SU-DHL-6 (cell line): ENCODE results near the gene HPS4.

Experiments
- H2AFZ ChIP-seq: fragments of 200-600 bp; sonication (generic); 2 replicates; pipeline ENCODE4 v1.6.1; 2014; ENCODE audit warnings: low read depth, mild to moderate bottlenecking, moderate library complexity, mixed read lengths, antibody characterized with exemption, low read length; ENCODE audit not compliant: severe bottlenecking
- H3F3A ChIP-seq: fragments of 200-600 bp; shearing (Covaris generic); 2 replicates; pipeline ENCODE4 v1.6.0; 2016; ENCODE audit warnings: antibody characterized with exemption, mild to moderate bottlenecking; ENCODE audit not compliant: insufficient read depth
- H3K27ac ChIP-seq: fragments of 200-600 bp; sonication (generic); 2 replicates; pipeline ENCODE4 v1.5.1; 2016; ENCODE audit warnings: low read depth, mild to moderate bottlenecking, low read length, moderate library complexity, mixed read lengths
- H3K27me3 ChIP-seq: fragments of 200-600 bp; sonication (generic), shearing (Covaris generic); 2 replicates; pipeline ENCODE4 v1.6.0; 2014; ENCODE audit warnings: mild to moderate bottlenecking, low read length
- H3K36me3 ChIP-seq: fragments of 200-600 bp; sonication (generic); 2 replicates; pipeline ENCODE4 v1.6.1; 2014; ENCODE audit warnings: mild to moderate bottlenecking, low read length, mixed read lengths
- H3K4me2 ChIP-seq: fragments of 300-600, 200-600 bp; shearing (Covaris generic), sonication (generic); 2 replicates; pipeline ENCODE4 v1.6.0; 2014; ENCODE audit warnings: low read length, low read depth, mild to moderate bottlenecking; ENCODE audit not compliant: poor library complexity, severe bottlenecking
- H3K4me3 ChIP-seq: fragments of 200-600 bp; sonication (generic); 2 replicates; pipeline ENCODE4 v1.5.1; 2014; ENCODE audit warnings: antibody characterized with exemption, low read length, mild to moderate bottlenecking, mixed read lengths; ENCODE audit not compliant: insufficient read depth, poor library complexity, severe bottlenecking
- H3K79me2 ChIP-seq: fragments of 200-600 bp; sonication (generic); 2 replicates; pipeline ENCODE4 v1.6.1; 2014; ENCODE audit warnings: mild to moderate bottlenecking, low read length, moderate library complexity; ENCODE audit not compliant: insufficient read depth
- H3K9ac ChIP-seq: fragments of 200-600 bp; sonication (generic); 2 replicates; pipeline ENCODE4 v1.7.0; 2014; ENCODE audit warnings: mild to moderate bottlenecking, low read length
- H3K9me2 ChIP-seq: fragments of 200-600 bp; sonication (generic); replicated peaks from 2 replicates; pipeline ENCODE4 v1.6.1; 2014; ENCODE audit warnings: low read length; ENCODE audit not compliant: insufficient read depth
- H3K9me3 ChIP-seq: fragments of 200-600 bp; sonication (generic); 2 replicates; pipeline ENCODE4 v1.6.1; 2014; ENCODE audit warnings: low read length, mixed read lengths; ENCODE audit not compliant: insufficient read depth
- H4K20me1 ChIP-seq: fragments of 200-600 bp; sonication (generic); 2 replicates; pipeline ENCODE4 v1.6.1; 2014; ENCODE audit warnings: low read depth, mild to moderate bottlenecking, antibody characterized with exemption, low read length, moderate library complexity, mixed read lengths
- EZH2phosphoT487 ChIP-seq: fragments of 200-600 bp; sonication (generic), shearing (Covaris generic); conservative IDR thresholded peaks from 2 replicates; pipeline ENCODE4 v1.6.1; 2018; ENCODE audit warnings: mild to moderate bottlenecking, antibody characterized with exemption, low read length, moderate library complexity, mixed read lengths
- TF ChIP-seq, protein P1 (sequence below): fragments of 200-600 bp; sonication (generic); IDR thresholded peaks from one replicate; pipeline ENCODE4 v1.5.1; 2017; ENCODE audit warnings: antibody characterized with exemption, mild to moderate bottlenecking, low read length, moderate library complexity; ENCODE audit not compliant: insufficient read depth, poor library complexity, severe bottlenecking

Gene HPS4

DNA sequence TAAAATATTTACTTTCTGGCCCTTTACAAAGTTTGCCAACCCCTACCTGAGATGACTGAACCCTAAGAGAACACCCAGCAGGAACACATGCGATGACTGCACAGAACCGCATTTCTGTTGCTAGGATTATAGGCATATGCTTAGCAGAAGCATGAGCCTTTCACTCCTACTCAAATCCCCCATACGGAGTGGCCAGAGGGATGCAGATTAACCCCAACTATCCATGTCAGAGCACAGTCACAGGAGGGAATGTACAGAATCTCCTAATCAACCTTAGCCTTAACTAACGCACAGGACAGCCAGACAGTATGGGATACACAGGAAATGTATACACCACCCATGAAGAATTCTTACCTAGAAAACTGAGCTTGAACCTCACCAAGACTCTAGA lies 6.2 kb downstream of the HPS4 start:
- H3K9me2 ChIP-seq = no peaks in the 10 kb centered on the region
- no peak overlapping the region for H3K4me3 ChIP-seq
- H4K20me1 ChIP-seq = no peaks in the 10 kb centered on the region
- no peak overlapping the region for H2AFZ ChIP-seq
- no peaks in the 10 kb centered on the region for H3K9me3 ChIP-seq
- H3K4me2 ChIP-seq = no peak overlapping the region
- H3K79me2 ChIP-seq = peaks cover 35% of the 10 kb centered on the region
- peaks cover 23% of the 10 kb centered on the region for H3F3A ChIP-seq
- H3K27me3 ChIP-seq = no peaks in the 10 kb centered on the region
- no peak for TF ChIP-seq EZH2phosphoT487
- TF ChIP-seq, protein P1, sequence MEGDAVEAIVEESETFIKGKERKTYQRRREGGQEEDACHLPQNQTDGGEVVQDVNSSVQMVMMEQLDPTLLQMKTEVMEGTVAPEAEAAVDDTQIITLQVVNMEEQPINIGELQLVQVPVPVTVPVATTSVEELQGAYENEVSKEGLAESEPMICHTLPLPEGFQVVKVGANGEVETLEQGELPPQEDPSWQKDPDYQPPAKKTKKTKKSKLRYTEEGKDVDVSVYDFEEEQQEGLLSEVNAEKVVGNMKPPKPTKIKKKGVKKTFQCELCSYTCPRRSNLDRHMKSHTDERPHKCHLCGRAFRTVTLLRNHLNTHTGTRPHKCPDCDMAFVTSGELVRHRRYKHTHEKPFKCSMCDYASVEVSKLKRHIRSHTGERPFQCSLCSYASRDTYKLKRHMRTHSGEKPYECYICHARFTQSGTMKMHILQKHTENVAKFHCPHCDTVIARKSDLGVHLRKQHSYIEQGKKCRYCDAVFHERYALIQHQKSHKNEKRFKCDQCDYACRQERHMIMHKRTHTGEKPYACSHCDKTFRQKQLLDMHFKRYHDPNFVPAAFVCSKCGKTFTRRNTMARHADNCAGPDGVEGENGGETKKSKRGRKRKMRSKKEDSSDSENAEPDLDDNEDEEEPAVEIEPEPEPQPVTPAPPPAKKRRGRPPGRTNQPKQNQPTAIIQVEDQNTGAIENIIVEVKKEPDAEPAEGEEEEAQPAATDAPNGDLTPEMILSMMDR = no peak
- H3K27ac ChIP-seq = no peak overlapping the region
- peaks cover 4% of the 10 kb centered on the region; the same call in 1 of the 2 replicates for H3K36me3 ChIP-seq
- no peak overlapping the region for H3K9ac ChIP-seq

DNA sequence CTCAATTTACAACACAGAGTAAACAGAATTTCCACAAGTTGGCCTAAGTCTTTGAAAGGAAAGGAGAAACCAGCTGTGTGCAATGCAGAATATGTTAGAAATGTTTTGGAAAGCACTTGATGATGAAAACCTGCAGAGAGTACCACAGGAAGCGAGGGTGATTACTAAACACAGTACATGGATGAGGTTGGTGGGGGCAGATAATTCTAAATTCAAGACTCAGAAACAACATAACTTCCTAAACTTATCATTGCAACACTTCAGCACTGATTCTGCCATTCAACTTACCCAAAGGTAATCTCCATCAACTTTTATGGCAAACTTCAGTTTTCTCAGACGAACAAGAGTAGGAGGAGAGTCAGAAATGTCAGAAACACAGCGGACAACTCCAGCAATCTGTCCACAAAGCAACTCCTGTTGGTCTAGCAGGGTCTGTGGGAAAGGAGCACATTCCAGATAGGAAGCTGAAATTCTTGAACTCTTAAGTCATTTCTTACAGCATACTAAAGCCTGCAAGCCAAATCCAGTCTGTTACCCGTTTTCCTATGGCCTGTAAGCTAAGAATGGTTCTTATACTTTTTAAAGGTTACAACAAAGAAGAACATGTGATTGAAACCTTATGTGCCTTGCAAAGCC lies 6.8 kb downstream of the HPS4 start:
- H3K4me2 ChIP-seq = no peak overlapping the region
- no peak overlapping the region for H3K9ac ChIP-seq
- H3K36me3 ChIP-seq = peaks cover 4% of the 10 kb centered on the region; the same call in 1 of the 2 replicates
- no peaks in the 10 kb centered on the region for H3K9me2 ChIP-seq
- no peaks in the 10 kb centered on the region for H4K20me1 ChIP-seq
- H3K79me2 ChIP-seq = peaks cover 34% of the 10 kb centered on the region
- no peak overlapping the region for H2AFZ ChIP-seq
- no peaks in the 10 kb centered on the region for H3K27me3 ChIP-seq
- TF ChIP-seq, protein P1 = no peak
- no peak for TF ChIP-seq EZH2phosphoT487
- H3K27ac ChIP-seq = no peak overlapping the region
- H3K4me3 ChIP-seq = no peak overlapping the region
- peaks cover 18% of the 10 kb centered on the region; the same call in 1 of the 2 replicates for H3F3A ChIP-seq
- no peaks in the 10 kb centered on the region for H3K9me3 ChIP-seq

DNA sequence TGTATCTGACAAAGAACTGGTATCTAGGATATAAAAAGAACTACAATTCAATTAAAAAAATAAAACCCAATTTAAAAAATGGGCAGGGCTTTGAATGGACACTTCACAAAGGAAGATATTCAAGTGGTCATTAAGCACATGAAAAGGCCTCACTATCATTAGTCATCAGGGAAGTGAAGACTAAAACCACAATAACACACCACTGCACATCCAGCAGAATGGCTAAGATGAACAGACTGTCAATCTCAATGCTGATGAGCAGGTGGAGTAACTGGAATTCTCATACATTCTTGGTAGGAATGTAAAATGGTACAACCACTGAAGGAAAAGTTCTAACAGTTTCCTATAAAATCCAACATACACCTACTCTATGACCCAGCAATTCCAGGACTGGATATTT lies 8.9 kb downstream of the HPS4 start:
- no peak overlapping the region for H3K27ac ChIP-seq
- no peak overlapping the region for H2AFZ ChIP-seq
- H3K27me3 ChIP-seq = no peaks in the 10 kb centered on the region
- no peak overlapping the region for H3K4me3 ChIP-seq
- TF ChIP-seq, protein P1 = no peak
- no peak for TF ChIP-seq EZH2phosphoT487
- H3K9me2 ChIP-seq = no peaks in the 10 kb centered on the region
- H3K9me3 ChIP-seq = no peaks in the 10 kb centered on the region
- H3K4me2 ChIP-seq = no peak overlapping the region
- H3K36me3 ChIP-seq = peaks cover 4% of the 10 kb centered on the region; the same call in 1 of the 2 replicates
- H3K79me2 ChIP-seq = peaks cover 24% of the 10 kb centered on the region
- no peak overlapping the region for H3K9ac ChIP-seq
- H4K20me1 ChIP-seq = no peaks in the 10 kb centered on the region
- H3F3A ChIP-seq = 0 out of 2 replicates have a peak, but pooled peaks cover 4% of the 10 kb centered on the region
